ENCODE results near the gene CA12.
A peak's percentile ranks its signal among the peaks of the same experiment; 100 is the strongest.
"Not testable (repeated sequence)": the region's sequence is repeated elsewhere in the genome, so short reads cannot be mapped to it uniquely, and the experiment has no call there.

Gene CA12

GRCh38 chr15:63332367-63333124 is 49.1 kb downstream of the CA12 start:
- peak; percentile 92 for DNase-seq

GRCh38 chr15:63331456-63331855 is 50.2 kb downstream of the CA12 start:
- no peak for DNase-seq

- no peak for DNase-seq
These were observed 50.7 kb downstream of the CA12 start for GRCh38 chr15:63330926-63331325.

- DNase-seq: no peak
These were observed 51.9 kb downstream of the CA12 start for GRCh38 chr15:63329567-63330350.

GRCh38 chr15:63327648-63328421 is 53.8 kb downstream of the CA12 start:
- DNase-seq: no peak

GRCh38 chr15:63324770-63325169 is 56.9 kb downstream of the CA12 start:
- DNase-seq: no peak

- DNase-seq: no peak
These were observed 57.7 kb downstream of the CA12 start for GRCh38 chr15:63323798-63324563.

GRCh38 chr15:63322541-63322940 is 59.1 kb downstream of the CA12 start:
- DNase-seq: no peak

- no peak for DNase-seq
These were observed 60.2 kb downstream of the CA12 start for GRCh38 chr15:63321462-63321861.

- DNase-seq: not testable (repeated sequence)
These were observed 60.7 kb downstream of the CA12 start for GRCh38 chr15:63320981-63321380.

GRCh38 chr15:63320446-63320845 is 61.2 kb downstream of the CA12 start:
- not testable (repeated sequence) for DNase-seq

- DNase-seq: peak; percentile 41
These were observed 62.6 kb downstream of the CA12 start for GRCh38 chr15:63319065-63319464.

GRCh38 chr15:63318344-63318743 is 63.3 kb downstream of the CA12 start:
- no peak for DNase-seq

GRCh38 chr15:63314409-63314808 is 67.2 kb downstream of the CA12 start:
- no peak for DNase-seq

- no peak for DNase-seq
These were observed 67.8 kb downstream of the CA12 start for GRCh38 chr15:63313825-63314224.

GRCh38 chr15:63312286-63312685 is 69.4 kb downstream of the CA12 start:
- no peak for DNase-seq

GRCh38 chr15:63310646-63311045 is 71.0 kb downstream of the CA12 start:
- DNase-seq: no peak

- DNase-seq: no peak
These were observed 72.7 kb downstream of the CA12 start for GRCh38 chr15:63308947-63309346.

GRCh38 chr15:63308491-63308890 is 73.2 kb downstream of the CA12 start:
- no peak for DNase-seq

- DNase-seq: no peak
These were observed 75.1 kb downstream of the CA12 start for GRCh38 chr15:63306492-63307073.

- DNase-seq: no peak
These were observed 76.4 kb downstream of the CA12 start for GRCh38 chr15:63305260-63305659.

GRCh38 chr15:63301088-63301487 is 80.6 kb downstream of the CA12 start:
- no peak for DNase-seq

All from HCEC 1CT (cell line).